Measurements from ENCODE around the gene RBM10. TPM values are rescaled to one million over a fixed set of nuclear protein-coding genes. Genes with fewer than 3 reads are reported as not detected.

Gene RBM10
- total RNA-seq, 2 experiments from 2014 or later = 66.4 to 66.7 TPM

DNA sequence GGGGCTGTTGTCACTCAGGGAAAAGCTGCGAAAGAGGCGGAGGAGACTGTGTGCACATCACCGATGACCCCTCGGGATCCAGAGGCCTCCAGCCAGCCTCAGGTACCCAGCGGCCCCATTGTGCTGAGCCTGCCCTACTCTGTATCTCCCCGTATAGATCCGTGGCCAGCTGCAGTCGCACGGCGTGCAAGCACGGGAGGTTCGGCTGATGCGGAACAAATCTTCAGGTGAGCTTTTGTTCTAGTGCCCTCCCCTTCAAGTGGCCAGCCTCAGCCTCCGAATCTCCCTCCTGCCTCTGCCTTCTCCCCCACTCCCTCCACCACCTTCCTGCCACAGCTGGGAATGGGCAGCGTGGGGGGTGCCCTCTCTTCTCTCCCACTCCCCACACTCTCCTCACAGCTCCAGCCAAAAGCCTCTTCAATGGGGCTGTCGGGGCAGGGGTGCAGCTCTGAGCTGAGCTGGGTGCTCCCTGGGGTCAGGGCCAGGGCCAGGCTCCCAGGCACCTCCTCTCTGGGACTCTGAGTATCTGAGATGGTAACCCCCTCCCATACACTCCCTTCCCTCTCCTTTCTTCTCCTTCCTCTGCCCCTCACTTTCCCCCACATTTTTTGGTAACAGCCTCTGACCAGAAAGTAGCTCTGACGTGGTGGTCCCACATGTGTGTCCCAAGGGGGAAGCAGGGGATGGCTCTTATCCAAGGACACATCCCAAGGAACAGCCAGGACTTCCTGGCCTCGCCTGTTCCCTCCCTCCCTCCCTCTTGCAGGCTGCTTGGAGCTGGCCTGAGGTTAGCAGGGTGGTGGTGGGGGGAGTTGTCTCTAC lies 28.2 kb downstream of the RBM10 start:
- ChIA-PET CTCF (no interaction called here), POLR2A (interaction anchor here (0.6 kb wide), 1 partner anchor 1170 kb away, joined by 3 read pairs; no protein-coding TSS in a partner anchor)
- H3K9me3 Mint-ChIP-seq = no peaks in the 10 kb centered on the region
- H3K36me3 Mint-ChIP-seq (ENCODE audit: low read depth) = peaks cover 22% of the 10 kb centered on the region
- intact Hi-C loops (cut with micrococcal nuclease) = no loop called here
- ATAC-seq (no peak), DNase-seq (no peak)
- peaks cover 7% of the 10 kb centered on the region for H3K4me1 Mint-ChIP-seq (ENCODE audit: low read depth)
- TF ChIP-seq, protein P1, sequence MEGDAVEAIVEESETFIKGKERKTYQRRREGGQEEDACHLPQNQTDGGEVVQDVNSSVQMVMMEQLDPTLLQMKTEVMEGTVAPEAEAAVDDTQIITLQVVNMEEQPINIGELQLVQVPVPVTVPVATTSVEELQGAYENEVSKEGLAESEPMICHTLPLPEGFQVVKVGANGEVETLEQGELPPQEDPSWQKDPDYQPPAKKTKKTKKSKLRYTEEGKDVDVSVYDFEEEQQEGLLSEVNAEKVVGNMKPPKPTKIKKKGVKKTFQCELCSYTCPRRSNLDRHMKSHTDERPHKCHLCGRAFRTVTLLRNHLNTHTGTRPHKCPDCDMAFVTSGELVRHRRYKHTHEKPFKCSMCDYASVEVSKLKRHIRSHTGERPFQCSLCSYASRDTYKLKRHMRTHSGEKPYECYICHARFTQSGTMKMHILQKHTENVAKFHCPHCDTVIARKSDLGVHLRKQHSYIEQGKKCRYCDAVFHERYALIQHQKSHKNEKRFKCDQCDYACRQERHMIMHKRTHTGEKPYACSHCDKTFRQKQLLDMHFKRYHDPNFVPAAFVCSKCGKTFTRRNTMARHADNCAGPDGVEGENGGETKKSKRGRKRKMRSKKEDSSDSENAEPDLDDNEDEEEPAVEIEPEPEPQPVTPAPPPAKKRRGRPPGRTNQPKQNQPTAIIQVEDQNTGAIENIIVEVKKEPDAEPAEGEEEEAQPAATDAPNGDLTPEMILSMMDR (IDR thresholded peaks at IDR 0.05) = no peak
- no peaks in the 10 kb centered on the region for H3K27me3 Mint-ChIP-seq
- H3K27ac Mint-ChIP-seq = no peak overlapping the region
- H3K4me3 Mint-ChIP-seq = no peak overlapping the region

DNA sequence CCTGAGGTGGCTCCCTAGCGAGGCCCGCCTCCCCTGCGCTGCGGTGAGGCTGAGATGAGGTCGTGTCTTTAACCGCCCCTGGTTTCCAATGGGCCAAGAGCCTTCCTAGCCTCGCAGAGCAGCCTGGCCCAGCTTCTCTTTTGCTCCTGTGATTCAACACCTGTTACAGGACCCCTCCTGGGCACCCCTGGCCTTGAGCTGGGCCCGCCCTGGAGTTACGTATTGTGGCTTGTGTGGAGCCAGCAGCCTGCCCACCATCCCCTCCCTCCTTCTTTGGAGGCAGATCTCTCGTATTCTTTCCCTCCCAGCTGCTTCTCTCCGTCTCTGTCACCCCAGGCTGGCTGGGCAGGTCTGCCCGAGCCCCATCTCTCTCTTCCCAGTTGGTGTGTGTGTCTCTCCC lies 29.4 kb downstream of the RBM10 start:
- H3K4me1 Mint-ChIP-seq (ENCODE audit: low read depth) = peaks cover 2% of the 10 kb centered on the region
- intact Hi-C loops (cut with micrococcal nuclease) = no loop called here
- DNase-seq = no peak
- no peak for ATAC-seq
- ChIA-PET CTCF (no interaction called here), POLR2A (no interaction called here)
- peaks cover 20% of the 10 kb centered on the region for H3K36me3 Mint-ChIP-seq (ENCODE audit: low read depth)
- no peak overlapping the region for H3K4me3 Mint-ChIP-seq
- H3K27me3 Mint-ChIP-seq = no peaks in the 10 kb centered on the region
- TF ChIP-seq, protein P1 (IDR thresholded peaks at IDR 0.05) = no peak
- no peaks in the 10 kb centered on the region for H3K9me3 Mint-ChIP-seq
- no peak overlapping the region for H3K27ac Mint-ChIP-seq

DNA sequence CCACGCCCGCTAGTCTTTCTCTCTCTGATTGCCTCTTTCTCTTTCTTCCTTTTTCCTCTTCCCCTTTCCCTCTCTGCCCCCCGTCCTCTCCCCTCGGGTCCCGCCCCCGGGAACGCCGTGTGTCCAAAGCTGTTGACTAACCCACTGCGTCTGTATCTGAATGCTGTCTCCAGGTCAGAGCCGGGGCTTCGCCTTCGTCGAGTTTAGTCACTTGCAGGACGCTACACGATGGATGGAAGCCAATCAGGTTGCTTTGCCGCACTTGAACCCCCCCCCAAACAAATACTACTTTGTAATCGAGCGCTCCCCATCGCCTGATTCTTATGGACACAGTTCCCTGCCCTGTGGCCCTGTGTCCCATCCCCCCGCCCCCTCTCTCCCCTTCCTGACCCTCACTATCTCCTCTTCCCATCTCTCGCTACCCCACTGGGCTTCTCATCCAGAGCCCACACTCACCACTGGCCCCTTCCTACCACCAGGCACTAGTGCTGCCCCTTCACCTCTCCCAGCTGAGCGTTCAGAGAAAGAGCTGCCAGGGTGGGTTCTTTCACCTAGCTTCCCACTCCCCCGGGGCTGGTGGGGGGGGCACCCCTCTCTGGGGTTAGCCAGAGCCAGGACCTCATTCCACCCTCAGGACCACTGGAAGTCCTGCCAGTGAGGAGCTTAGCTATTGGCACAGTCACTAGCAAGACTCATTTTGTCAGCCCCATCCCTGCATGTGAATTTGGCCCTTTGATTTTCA lies 30.0 kb downstream of the RBM10 start:
- Mint-ChIP-seq H3K4me3 (no peak overlapping the region), H3K36me3 (ENCODE audit: low read depth) (peaks cover 22% of the 10 kb centered on the region), H3K9me3 (no peaks in the 10 kb centered on the region), H3K27ac (no peak overlapping the region), H3K4me1 (ENCODE audit: low read depth) (peaks cover 2% of the 10 kb centered on the region), H3K27me3 (no peaks in the 10 kb centered on the region)
- TF ChIP-seq, protein P1 (IDR thresholded peaks at IDR 0.05) = no peak
- ChIA-PET POLR2A (no interaction called here), CTCF (interaction anchor here (0.5 kb wide), 1 partner anchor 161 kb away, joined by 4 read pairs; no protein-coding TSS in a partner anchor)
- no peak for ATAC-seq
- intact Hi-C loops (cut with micrococcal nuclease) = no loop called here
- no peak for DNase-seq

DNA sequence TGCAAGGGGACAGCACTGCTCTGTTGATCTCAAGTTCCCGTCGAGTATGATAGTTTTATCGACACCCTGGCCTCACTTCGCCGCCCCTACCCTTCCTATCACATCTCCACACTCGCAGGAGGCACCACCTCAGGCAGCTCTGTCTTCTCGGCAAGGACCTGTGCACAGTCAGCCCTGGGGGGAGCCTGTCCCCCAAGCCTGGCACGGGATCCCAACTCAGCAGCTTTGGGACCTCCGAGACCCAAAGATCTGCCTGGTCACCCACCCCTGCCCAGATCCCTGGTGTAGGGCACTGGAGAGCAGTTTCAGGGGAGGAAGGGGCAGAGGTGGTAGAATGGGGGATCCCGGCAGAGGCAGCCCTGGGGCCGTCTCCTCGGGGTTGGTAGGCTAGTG lies 30.6 kb downstream of the RBM10 start:
- Mint-ChIP-seq H3K27me3 (no peaks in the 10 kb centered on the region), H3K27ac (no peak overlapping the region), H3K9me3 (no peaks in the 10 kb centered on the region), H3K36me3 (ENCODE audit: low read depth) (peaks cover 23% of the 10 kb centered on the region), H3K4me1 (ENCODE audit: low read depth) (peaks cover 2% of the 10 kb centered on the region), H3K4me3 (no peak overlapping the region)
- TF ChIP-seq, protein P1 (IDR thresholded peaks at IDR 0.05) = no peak
- no peak for ATAC-seq
- ChIA-PET POLR2A (no interaction called here), CTCF (no interaction called here)
- DNase-seq = no peak
- intact Hi-C loops (cut with micrococcal nuclease) = no loop called here

Data from activated CD8-positive, alpha-beta T cell treated with anti-CD3 and anti-CD28 coated beads for 36 hours (primary cell).